Ascending aorta (tissue), 2 donors: ENCODE measurements around the gene LZTS2. TPM values are rescaled to one million over a fixed set of nuclear protein-coding genes. Genes with fewer than 3 reads are reported as not detected.
A peak's percentile ranks its signal among the peaks of the same experiment; 100 is the strongest.

ENCODE experiments used
- DNase-seq, 2 donors: peaks; one replicate each; pipeline ENCODE4 v3.0.0-alpha.2; 2019; ENCODE audit warnings: low spot score in 2 of 2
- H3K27ac ChIP-seq, 2 donors: fragments of 200-600 bp; sonication (generic); one replicate each; pipeline ENCODE4 v1.5.1; 2016 to 2017; ENCODE audit warnings: mild to moderate bottlenecking in 1 of 2
- H3K27me3 ChIP-seq: fragments of 200-600 bp; sonication (generic); one replicate; pipeline ENCODE4 v1.5.1; 2017
- H3K36me3 ChIP-seq, 2 donors: fragments of 200-600 bp; sonication (generic); one replicate each; pipeline ENCODE4 v1.5.1; 2016
- H3K4me1 ChIP-seq, 2 donors: fragments of 200-600 bp; sonication (generic); one replicate each; pipeline ENCODE4 v1.5.1; 2016 to 2017; ENCODE audit warnings: mild to moderate bottlenecking in 1 of 2
- H3K4me3 ChIP-seq, 2 donors: fragments of 200-600 bp; sonication (generic); one replicate each; pipeline ENCODE4 v1.5.1; 2016 to 2017; ENCODE audit warnings: mild to moderate bottlenecking in 1 of 2
- H3K9me3 ChIP-seq, 2 donors: fragments of 200-600 bp; sonication (generic); one replicate each; pipeline ENCODE4 v1.5.1; 2016
- CTCF ChIP-seq, 3 experiments: fragments of 200-600 bp in 2 of 3; fragments of 450-650 bp in 1 of 3; sonication (generic) in 2 of 3; IDR thresholded peaks; one replicate each; pipeline ENCODE4 v1.5.1; 2016 to 2019; ENCODE audit warnings: antibody characterized with exemption in 3 of 3, mild to moderate bottlenecking in 1 of 3, moderate library complexity in 1 of 3
- intact Hi-C: fragments of 100-400 bp; cut with DNase I; formaldehyde crosslinking; loops from one replicate; pipeline ENCODE4 v1.15.1; 2023
- total RNA-seq: library from RNA; depleted of rRNA; stranded (reverse); fragments of >200 nt; gene quantifications from one replicate; pipeline ENCODE4 v1.1.0, GENCODE V29; 2016

Gene LZTS2
- total RNA-seq, 1 donor from 2014 or later = 169 TPM

- peaks cover 16 to 32% of the 10 kb centered on the region in 2 donors for H3K4me1 ChIP-seq
- DNase-seq = peak in 1 of 2 donors; percentile 86
- H3K27ac ChIP-seq = peak overlapping the region; percentile 99 to 100
- peaks cover 8% of the 10 kb centered on the region in 2 donors for H3K36me3 ChIP-seq
- peak; percentile 87 to 95 (median 90) for TF ChIP-seq CTCF (IDR thresholded peaks at IDR 0.05)
- H3K4me3 ChIP-seq = peak overlapping the region; percentile 79 to 92
- intact Hi-C loops = loop anchor here (1.0 to 10.0 kb wide), 8 partner anchors 16 to 820 kb away; partner anchors contain the start of genes HIF1AN, KAZALD1, OGA and PDZD7
- no peaks in the 10 kb centered on the region for H3K9me3 ChIP-seq
- H3K27me3 ChIP-seq = no peaks in the 10 kb centered on the region
Observed at GRCh38 chr10:100997360-100998182, 2.0 kb upstream of the LZTS2 start.

GRCh38 chr10:100998183-100998990 is 1.2 kb upstream of the LZTS2 start:
- Histone ChIP-seq H3K27me3 (no peaks in the 10 kb centered on the region), H3K27ac (peak overlapping the region; percentile 99 to 100), H3K9me3 (no peaks in the 10 kb centered on the region), H3K36me3 (peaks cover 14 to 16% of the 10 kb centered on the region in 2 donors), H3K4me3 (peak overlapping the region; percentile 79 to 92), H3K4me1 (peaks cover 19 to 32% of the 10 kb centered on the region in 2 donors)
- no peak for TF ChIP-seq CTCF (IDR thresholded peaks at IDR 0.05)
- peak; percentile 44 to 90 for DNase-seq
- intact Hi-C loops = loop anchor here (1.0 to 10.0 kb wide), 7 partner anchors 15 to 819 kb away; partner anchors contain the start of genes HIF1AN, KAZALD1, OGA and SLF2

DNA sequence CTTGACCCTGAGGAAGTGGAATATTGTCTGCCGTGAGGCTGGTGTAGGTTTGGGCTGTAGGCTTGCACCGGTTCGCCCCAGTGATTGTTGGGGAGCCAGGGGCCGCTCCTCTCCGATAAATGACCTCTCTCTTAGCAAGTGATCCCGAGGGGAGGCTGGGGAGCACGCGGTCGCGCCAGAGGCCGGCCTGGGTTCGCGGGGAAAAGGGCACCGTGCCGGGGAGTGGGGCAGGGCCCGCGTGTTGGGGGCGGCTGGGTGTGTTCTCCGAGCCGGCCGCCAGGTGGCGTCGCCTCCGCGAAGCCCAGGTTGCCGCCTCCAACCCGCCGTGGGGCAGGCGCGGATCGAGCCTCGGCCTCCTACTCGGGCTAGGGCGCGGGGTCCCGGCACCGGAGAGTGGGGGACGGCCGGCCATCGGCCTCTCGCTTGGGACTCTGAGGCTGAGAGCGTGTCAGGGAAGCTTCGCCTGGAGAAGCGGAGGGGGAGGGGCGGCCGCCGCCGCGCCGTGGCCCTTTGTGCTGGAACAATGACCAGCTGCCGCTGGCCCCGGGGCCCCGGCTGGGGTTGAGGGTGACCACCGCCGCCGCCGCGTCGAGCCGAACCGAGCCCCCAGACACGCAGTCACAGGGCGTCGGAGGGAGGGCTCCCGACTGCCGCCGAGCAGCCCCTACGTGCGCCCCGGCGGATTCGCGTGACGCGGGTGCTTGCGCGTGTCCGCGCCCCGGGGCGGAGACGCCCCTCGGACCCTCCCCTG is 442 bp upstream of the LZTS2 start:
- Histone ChIP-seq H3K27ac (peak overlapping the region; percentile 99 to 100), H3K4me1 (peaks cover 23 to 32% of the 10 kb centered on the region in 2 donors), H3K36me3 (peaks cover 18% of the 10 kb centered on the region in 2 donors), H3K27me3 (no peaks in the 10 kb centered on the region), H3K4me3 (peak overlapping the region; percentile 79 to 92), H3K9me3 (no peaks in the 10 kb centered on the region)
- peak; percentile 94 to 99 (median 96) for TF ChIP-seq CTCF (IDR thresholded peaks at IDR 0.05)
- intact Hi-C loops = loop anchor here (1.0 to 10.0 kb wide), 7 partner anchors 14 to 818 kb away; partner anchors contain the start of genes HIF1AN, KAZALD1, OGA and SLF2
- DNase-seq = peak; percentile 27 to 89

- H3K36me3 ChIP-seq = peaks cover 28 to 29% of the 10 kb centered on the region in 2 donors
- H3K4me3 ChIP-seq = peak overlapping the region; percentile 79 to 92
- no peaks in the 10 kb centered on the region for H3K9me3 ChIP-seq
- intact Hi-C loops = loop anchor here (10.0 kb wide), 1 partner anchor 1644 kb away; the partner anchor contains the start of gene TRIM8
- TF ChIP-seq CTCF (IDR thresholded peaks at IDR 0.05) = no peak
- no peaks in the 10 kb centered on the region for H3K27me3 ChIP-seq
- peaks cover 23 to 34% of the 10 kb centered on the region in 2 donors for H3K4me1 ChIP-seq
- no peak for DNase-seq
- peak overlapping the region; percentile 99 to 100 for H3K27ac ChIP-seq
Observed at GRCh38 chr10:101000127-101000914, 713 bp downstream of the LZTS2 start.
